ENCODE results near the gene KLHL26.

DNA sequence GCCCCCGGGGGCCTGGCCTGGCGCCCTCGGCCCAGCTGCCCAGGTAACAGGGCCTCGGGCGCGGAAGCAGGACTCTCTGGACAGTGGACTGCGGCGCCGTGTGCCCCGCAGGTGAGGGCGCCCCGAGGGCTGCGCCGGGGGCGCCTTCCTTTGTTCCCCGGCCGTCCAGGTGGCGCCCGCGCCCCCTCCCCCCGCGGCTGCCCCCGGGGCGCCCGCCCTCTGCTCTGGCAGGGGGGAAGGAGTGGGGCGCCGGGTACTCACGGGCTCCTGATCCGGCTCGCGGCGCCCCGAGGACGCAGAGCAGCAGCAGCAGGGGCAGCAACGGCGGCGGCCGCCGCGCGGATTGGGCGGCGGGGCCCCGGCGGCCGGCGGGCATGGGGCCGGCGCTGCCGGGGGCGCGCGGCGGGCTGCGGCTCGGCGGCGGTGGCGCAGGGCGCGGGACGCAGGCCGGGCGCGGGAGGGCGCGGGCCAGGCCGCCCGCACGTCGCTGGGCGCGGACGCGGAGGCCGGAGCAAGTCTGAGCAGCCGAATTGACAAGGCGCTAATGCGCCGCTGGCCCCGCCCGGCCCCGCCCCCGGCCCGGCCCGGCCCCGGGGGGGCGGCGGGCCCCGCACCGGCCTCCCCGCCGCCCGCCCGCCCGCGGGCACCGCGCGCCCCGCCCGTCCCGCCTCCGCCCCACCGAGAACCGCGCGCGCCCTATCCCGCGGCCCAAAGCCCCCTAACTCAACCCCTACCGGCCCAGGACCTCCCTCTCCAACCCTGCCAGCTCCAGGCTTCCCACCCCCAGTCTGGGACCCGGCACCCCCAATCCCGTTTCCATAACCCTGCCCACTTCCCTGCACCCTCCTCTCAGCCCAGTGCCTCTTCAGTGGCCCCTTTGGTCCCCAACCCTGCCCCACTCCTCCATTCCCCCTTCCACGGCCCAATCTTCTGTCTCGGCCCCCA, 30.3 kb upstream of the KLHL26 start, which contains the start of gene CRLF1:
- TF ChIP-seq TCF7L2 (IDR thresholded peaks at IDR 0.05; ENCODE audit: borderline replicate concordance, extremely low read depth, insufficient read depth, insufficient read length) = peak; percentile 17
- TF ChIP-seq, protein P1, sequence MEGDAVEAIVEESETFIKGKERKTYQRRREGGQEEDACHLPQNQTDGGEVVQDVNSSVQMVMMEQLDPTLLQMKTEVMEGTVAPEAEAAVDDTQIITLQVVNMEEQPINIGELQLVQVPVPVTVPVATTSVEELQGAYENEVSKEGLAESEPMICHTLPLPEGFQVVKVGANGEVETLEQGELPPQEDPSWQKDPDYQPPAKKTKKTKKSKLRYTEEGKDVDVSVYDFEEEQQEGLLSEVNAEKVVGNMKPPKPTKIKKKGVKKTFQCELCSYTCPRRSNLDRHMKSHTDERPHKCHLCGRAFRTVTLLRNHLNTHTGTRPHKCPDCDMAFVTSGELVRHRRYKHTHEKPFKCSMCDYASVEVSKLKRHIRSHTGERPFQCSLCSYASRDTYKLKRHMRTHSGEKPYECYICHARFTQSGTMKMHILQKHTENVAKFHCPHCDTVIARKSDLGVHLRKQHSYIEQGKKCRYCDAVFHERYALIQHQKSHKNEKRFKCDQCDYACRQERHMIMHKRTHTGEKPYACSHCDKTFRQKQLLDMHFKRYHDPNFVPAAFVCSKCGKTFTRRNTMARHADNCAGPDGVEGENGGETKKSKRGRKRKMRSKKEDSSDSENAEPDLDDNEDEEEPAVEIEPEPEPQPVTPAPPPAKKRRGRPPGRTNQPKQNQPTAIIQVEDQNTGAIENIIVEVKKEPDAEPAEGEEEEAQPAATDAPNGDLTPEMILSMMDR (IDR thresholded peaks at IDR 0.05 in 2 of 3, conservative IDR thresholded peaks at IDR 0.05 in 1 of 3; ENCODE audit: borderline replicate concordance in 1 of 3, insufficient read depth in 1 of 3, low read depth in 2 of 3, low read length in 2 of 3) = no peak

Measured in HCT116 (cell line).